Omental fat pad (tissue), 4 donors: ENCODE data around the gene GUCD1. TPM values are rescaled to one million over a fixed set of nuclear protein-coding genes. Genes with fewer than 3 reads are reported as not detected.

ENCODE experiments used
- ATAC-seq: fragments of 150-250 bp; one replicate; pipeline ENCODE4 v1.9.1; 2016; ENCODE audit warnings: mild to moderate bottlenecking, moderate library complexity; ENCODE audit not compliant: low FRiP score
- DNase-seq: peaks from one replicate; pipeline ENCODE4 v3.0.0-alpha.2; 2019; ENCODE audit warnings: low spot score
- CTCF ChIP-seq, 3 donors: fragments of 450-650 bp; IDR thresholded peaks; one replicate each; pipeline ENCODE4 v1.5.1; 2016 to 2017; ENCODE audit warnings: antibody characterized with exemption in 3 of 3, mild to moderate bottlenecking in 3 of 3, moderate library complexity in 2 of 3
- total RNA-seq, 4 donors: library from RNA; depleted of rRNA; stranded (reverse); fragments of >200 nt; gene quantifications; one replicate each; pipeline ENCODE4 v1.1.0, GENCODE V29; 2016

GUCD1 gene
- total RNA-seq, 4 donors from 2014 or later = 105 to 179 (median 171) TPM

GRCh38 chr22:24510637-24511625 is 44.0 kb downstream of the GUCD1 start:
- TF ChIP-seq CTCF (IDR thresholded peaks at IDR 0.05) = no peak
- ATAC-seq = peak; percentile 72
- no peak for DNase-seq

- no peak for DNase-seq
- no peak for ATAC-seq
- TF ChIP-seq CTCF (IDR thresholded peaks at IDR 0.05) = no peak
These were observed 47.2 kb downstream of the GUCD1 start for GRCh38 chr22:24507716-24508115.

- DNase-seq = no peak
- TF ChIP-seq CTCF (IDR thresholded peaks at IDR 0.05) = no peak
- no peak for ATAC-seq
These were observed 48.0 kb downstream of the GUCD1 start for GRCh38 chr22:24506802-24507438.

- TF ChIP-seq CTCF (IDR thresholded peaks at IDR 0.05) = no peak
- ATAC-seq (no peak), DNase-seq (no peak)
These were observed 49.8 kb downstream of the GUCD1 start for GRCh38 chr22:24504956-24505736.

- DNase-seq (no peak), ATAC-seq (no peak)
- TF ChIP-seq CTCF (IDR thresholded peaks at IDR 0.05) = no peak
These were observed 50.4 kb downstream of the GUCD1 start for GRCh38 chr22:24504540-24504939.

- ATAC-seq (no peak), DNase-seq (no peak)
- no peak for TF ChIP-seq CTCF (IDR thresholded peaks at IDR 0.05)
These were observed 51.0 kb downstream of the GUCD1 start for GRCh38 chr22:24503843-24504338.
